ENCODE measurements around the gene TTYH3.

GRCh38 chr7:2687881-2688318, 56.1 kb downstream of the TTYH3 start, which contains the start of gene AMZ1:
- TF ChIP-seq REST (IDR thresholded peaks at IDR 0.05; ENCODE audit: insufficient read depth in 1 of 2, low read depth in 2 of 2, low read length in 1 of 2) (no peak), CTCF (IDR thresholded peaks at IDR 0.05) (no peak), POLR2AphosphoS5 (IDR thresholded peaks at IDR 0.05; ENCODE audit: low read depth, low read length) (no peak), SIN3A (IDR thresholded peaks at IDR 0.05; ENCODE audit: borderline replicate concordance, insufficient read depth, low read depth, low read length) (no peak)

Measured in Panc1 (cell line).